GM23338 (cell line): ENCODE results near the gene POLD2. TPM values are rescaled to one million over a fixed set of nuclear protein-coding genes. Genes with fewer than 3 reads are reported as not detected.

Experiments
- ATAC-seq: fragments of 200-7000 bp; cut with Tn5 transposase; 3 replicates; pipeline ENCODE4 v1.9.1; 2020
- DNase-seq: peaks from one replicate; pipeline ENCODE4 v3.0.0-alpha.2; 2015; ENCODE audit warnings: low spot score
- H2AFZ ChIP-seq: fragments of 200-600 bp; sonication (generic); 2 replicates; pipeline ENCODE4 v1.8.0; 2016; ENCODE audit warnings: antibody characterized with exemption, mild to moderate bottlenecking, moderate library complexity
- H3F3A ChIP-seq: fragments of 200-600 bp; sonication (generic); replicated peaks from 2 replicates; pipeline ENCODE4 v1.8.0; 2017; ENCODE audit warnings: antibody characterized with exemption, mixed run types, low read depth
- H3K27ac ChIP-seq: fragments of 200-600 bp; sonication (generic); 2 replicates; pipeline ENCODE4 v1.6.1; 2016; ENCODE audit warnings: low read depth
- H3K27me3 ChIP-seq: fragments of 200-600 bp; sonication (generic); 2 replicates; pipeline ENCODE4 v1.8.0; 2016; ENCODE audit warnings: mild to moderate bottlenecking, mixed run types, moderate library complexity; ENCODE audit not compliant: insufficient read depth
- H3K36me3 ChIP-seq: fragments of 200-600 bp; sonication (generic); 2 replicates; pipeline ENCODE4 v1.8.0; 2016; ENCODE audit warnings: mild to moderate bottlenecking; ENCODE audit not compliant: insufficient read depth
- H3K4me1 ChIP-seq: fragments of 200-600 bp; sonication (generic); 2 replicates; pipeline ENCODE4 v1.8.0; 2016; ENCODE audit warnings: mild to moderate bottlenecking, moderate library complexity; ENCODE audit not compliant: insufficient read depth
- H3K4me2 ChIP-seq: fragments of 200-600 bp; sonication (generic); 2 replicates; pipeline ENCODE4 v1.7.1; 2017; ENCODE audit warnings: mixed run types
- H3K4me3 ChIP-seq: fragments of 200-600 bp; sonication (generic); 2 replicates; pipeline ENCODE4 v1.6.1; 2016; ENCODE audit warnings: mixed run types
- H3K79me2 ChIP-seq: fragments of 200-600 bp; sonication (generic); replicated peaks from 2 replicates; pipeline ENCODE4 v1.8.0; 2017; ENCODE audit warnings: mild to moderate bottlenecking; ENCODE audit not compliant: insufficient read depth
- H3K9me2 ChIP-seq: fragments of 200-600 bp; sonication (generic); 2 replicates; pipeline ENCODE4 v1.8.0; 2017; ENCODE audit not compliant: insufficient read depth
- H4K20me1 ChIP-seq: fragments of 200-600 bp; sonication (generic); replicated peaks from 2 replicates; pipeline ENCODE4 v1.8.0; 2017; ENCODE audit warnings: mild to moderate bottlenecking; ENCODE audit not compliant: insufficient read depth
- H3K27ac Mint-ChIP-seq: 2 replicates; pipeline ENCODE4 v1.8.0; 2020; ENCODE audit warnings: inconsistent platforms, mild to moderate bottlenecking, moderate library complexity, mixed read lengths
- H3K27me3 Mint-ChIP-seq: 3 replicates; pipeline ENCODE4 v1.8.0; 2022; ENCODE audit warnings: low read depth, mild to moderate bottlenecking, moderate library complexity, mixed read lengths, inconsistent platforms; ENCODE audit not compliant: insufficient read depth, poor library complexity
- H3K36me3 Mint-ChIP-seq: 3 replicates; pipeline ENCODE4 v1.8.0; 2021; ENCODE audit warnings: low read depth, mild to moderate bottlenecking, inconsistent platforms, moderate library complexity, mixed read lengths
- H3K4me1 Mint-ChIP-seq: 3 replicates; pipeline ENCODE4 v1.8.0; 2020; ENCODE audit warnings: mild to moderate bottlenecking, inconsistent platforms, mixed read lengths
- H3K4me3 Mint-ChIP-seq: 3 replicates; pipeline ENCODE4 v1.8.0; 2021; ENCODE audit warnings: moderate library complexity, mild to moderate bottlenecking, inconsistent platforms, mixed read lengths
- H3K9me3 Mint-ChIP-seq: 3 replicates; pipeline ENCODE4 v1.8.0; 2020; ENCODE audit warnings: moderate library complexity, mild to moderate bottlenecking, inconsistent platforms, mixed read lengths
- EZH2 ChIP-seq: fragments of 200-600 bp; sonication (generic); IDR thresholded peaks from one replicate; pipeline ENCODE4 v1.8.0; 2017; ENCODE audit warnings: antibody characterized with exemption, mild to moderate bottlenecking, low read depth; ENCODE audit not compliant: unreplicated experiment
- EZH2phosphoT487 ChIP-seq: fragments of 200-600 bp; sonication (generic); IDR thresholded peaks from one replicate; pipeline ENCODE4 v1.8.1; 2018; ENCODE audit warnings: antibody characterized with exemption; ENCODE audit not compliant: unreplicated experiment
- JUNB ChIP-seq: IDR thresholded peaks from one replicate; pipeline ENCODE4 v1.6.1; 2016; ENCODE audit warnings: antibody characterized with exemption; ENCODE audit not compliant: unreplicated experiment
- NANOG ChIP-seq: IDR thresholded peaks from 2 replicates; pipeline ENCODE4 v1.6.1; 2016; ENCODE audit warnings: antibody characterized with exemption, borderline replicate concordance
- ZNF114 ChIP-seq: fragments of 250-450 bp; sonication (Bioruptor Pico); IDR thresholded peaks from 2 replicates; pipeline ENCODE4 v1.5.0; 2020; ENCODE audit warnings: mild to moderate bottlenecking, moderate library complexity
- polyA plus RNA-seq: library from polyadenylated mRNA; unstranded; fragments of >200 nt; fragmentation: Nextera tagmentation; extraction: Ambion mirVana; gene quantifications from 2 replicates; pipeline ENCODE4 v1.2.1, GENCODE V29; 2016
- total RNA-seq: library from RNA; depleted of rRNA; stranded (reverse); fragments of >200 nt; shearing (Covaris generic); gene quantifications from 2 replicates; pipeline ENCODE4 v1.2.3, GENCODE V29; 2014
- TF ChIP-seq, protein P1 (sequence below): fragments of 250-450 bp; sonication (Bioruptor Pico); IDR thresholded peaks from 2 replicates; pipeline ENCODE4 v1.5.0; 2020; ENCODE audit warnings: mild to moderate bottlenecking, moderate library complexity
- TF ChIP-seq, protein P2 (sequence below), 2 experiments: fragments of 200-600 bp in 1 of 2; sonication (generic) in 1 of 2; conservative IDR thresholded peaks; 2 replicates each; pipeline versions ENCODE4 v1.5.1 to v1.6.1; 2016 to 2017; ENCODE audit warnings: antibody characterized with exemption in 2 of 2, low read depth in 2 of 2, mild to moderate bottlenecking in 2 of 2, moderate library complexity in 1 of 2

The POLD2 gene
- total and polyA plus RNA-seq, 2 experiments from 2014 or later = 101 to 127 TPM

DNA sequence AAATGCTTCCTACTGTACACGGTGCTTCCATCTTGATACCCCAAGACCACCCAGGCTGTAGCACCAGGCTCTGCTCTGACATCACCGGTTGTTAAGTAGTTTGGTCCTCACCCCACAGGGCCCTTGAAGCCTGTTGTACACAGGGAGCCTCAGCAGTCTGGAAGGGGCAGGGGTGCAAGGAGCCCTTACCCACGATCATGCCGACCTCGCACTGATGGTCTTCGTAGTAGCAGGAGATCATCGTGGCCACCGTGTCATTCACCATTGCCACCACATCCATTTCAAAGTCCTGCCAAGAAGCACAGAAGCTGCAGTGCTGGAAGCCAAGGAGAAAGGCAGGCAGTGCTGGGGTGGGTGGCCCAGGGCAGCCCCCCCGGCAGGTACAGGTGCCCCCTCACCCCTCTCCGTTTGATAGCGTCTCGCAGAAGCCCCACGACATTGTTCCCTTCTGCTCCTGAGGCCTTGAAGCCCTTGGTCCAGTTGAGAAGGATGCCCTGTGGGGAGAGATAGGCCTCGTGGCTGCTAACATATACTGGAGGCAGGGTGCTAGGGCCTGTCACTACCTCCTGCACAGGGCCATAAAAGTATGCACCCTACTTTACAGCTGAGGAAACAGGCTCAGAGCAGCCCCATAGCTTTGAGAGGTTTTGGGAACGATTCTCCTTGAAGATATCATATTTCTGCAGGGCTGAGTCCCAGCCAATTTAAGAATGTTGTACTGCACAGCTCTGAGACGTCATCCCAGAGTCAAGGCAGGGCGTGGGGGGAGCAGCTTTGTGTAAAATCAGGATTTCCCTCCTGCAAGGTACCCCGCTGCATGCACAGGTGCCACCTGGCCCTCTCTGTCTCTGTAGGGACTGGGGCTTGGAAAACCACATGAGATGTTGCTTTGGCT is 26.5 kb upstream of the POLD2 start:
- Mint-ChIP-seq H3K9me3 (no peaks in the 10 kb centered on the region), H3K27me3 (peaks cover 25% of the 10 kb centered on the region), H3K4me3 (no peak overlapping the region), H3K4me1 (peaks cover 21% of the 10 kb centered on the region), H3K27ac (no peak overlapping the region), H3K36me3 (no peaks in the 10 kb centered on the region)
- Histone ChIP-seq H3K4me2 (no peak overlapping the region), H3K36me3 (no peaks in the 10 kb centered on the region), H3F3A (no peaks in the 10 kb centered on the region), H3K27ac (no peak overlapping the region), H2AFZ (no peak overlapping the region), H3K4me1 (peaks cover 8% of the 10 kb centered on the region), H3K4me3 (no peak overlapping the region), H3K27me3 (peaks cover 20% of the 10 kb centered on the region), H3K9me2 (no peaks in the 10 kb centered on the region), H4K20me1 (no peaks in the 10 kb centered on the region), H3K79me2 (no peaks in the 10 kb centered on the region)
- TF ChIP-seq EZH2 = no peak
- no peak for TF ChIP-seq JUNB
- TF ChIP-seq EZH2phosphoT487 = no peak
- TF ChIP-seq NANOG = no peak
- TF ChIP-seq ZNF114 = no peak
- TF ChIP-seq, protein P1, sequence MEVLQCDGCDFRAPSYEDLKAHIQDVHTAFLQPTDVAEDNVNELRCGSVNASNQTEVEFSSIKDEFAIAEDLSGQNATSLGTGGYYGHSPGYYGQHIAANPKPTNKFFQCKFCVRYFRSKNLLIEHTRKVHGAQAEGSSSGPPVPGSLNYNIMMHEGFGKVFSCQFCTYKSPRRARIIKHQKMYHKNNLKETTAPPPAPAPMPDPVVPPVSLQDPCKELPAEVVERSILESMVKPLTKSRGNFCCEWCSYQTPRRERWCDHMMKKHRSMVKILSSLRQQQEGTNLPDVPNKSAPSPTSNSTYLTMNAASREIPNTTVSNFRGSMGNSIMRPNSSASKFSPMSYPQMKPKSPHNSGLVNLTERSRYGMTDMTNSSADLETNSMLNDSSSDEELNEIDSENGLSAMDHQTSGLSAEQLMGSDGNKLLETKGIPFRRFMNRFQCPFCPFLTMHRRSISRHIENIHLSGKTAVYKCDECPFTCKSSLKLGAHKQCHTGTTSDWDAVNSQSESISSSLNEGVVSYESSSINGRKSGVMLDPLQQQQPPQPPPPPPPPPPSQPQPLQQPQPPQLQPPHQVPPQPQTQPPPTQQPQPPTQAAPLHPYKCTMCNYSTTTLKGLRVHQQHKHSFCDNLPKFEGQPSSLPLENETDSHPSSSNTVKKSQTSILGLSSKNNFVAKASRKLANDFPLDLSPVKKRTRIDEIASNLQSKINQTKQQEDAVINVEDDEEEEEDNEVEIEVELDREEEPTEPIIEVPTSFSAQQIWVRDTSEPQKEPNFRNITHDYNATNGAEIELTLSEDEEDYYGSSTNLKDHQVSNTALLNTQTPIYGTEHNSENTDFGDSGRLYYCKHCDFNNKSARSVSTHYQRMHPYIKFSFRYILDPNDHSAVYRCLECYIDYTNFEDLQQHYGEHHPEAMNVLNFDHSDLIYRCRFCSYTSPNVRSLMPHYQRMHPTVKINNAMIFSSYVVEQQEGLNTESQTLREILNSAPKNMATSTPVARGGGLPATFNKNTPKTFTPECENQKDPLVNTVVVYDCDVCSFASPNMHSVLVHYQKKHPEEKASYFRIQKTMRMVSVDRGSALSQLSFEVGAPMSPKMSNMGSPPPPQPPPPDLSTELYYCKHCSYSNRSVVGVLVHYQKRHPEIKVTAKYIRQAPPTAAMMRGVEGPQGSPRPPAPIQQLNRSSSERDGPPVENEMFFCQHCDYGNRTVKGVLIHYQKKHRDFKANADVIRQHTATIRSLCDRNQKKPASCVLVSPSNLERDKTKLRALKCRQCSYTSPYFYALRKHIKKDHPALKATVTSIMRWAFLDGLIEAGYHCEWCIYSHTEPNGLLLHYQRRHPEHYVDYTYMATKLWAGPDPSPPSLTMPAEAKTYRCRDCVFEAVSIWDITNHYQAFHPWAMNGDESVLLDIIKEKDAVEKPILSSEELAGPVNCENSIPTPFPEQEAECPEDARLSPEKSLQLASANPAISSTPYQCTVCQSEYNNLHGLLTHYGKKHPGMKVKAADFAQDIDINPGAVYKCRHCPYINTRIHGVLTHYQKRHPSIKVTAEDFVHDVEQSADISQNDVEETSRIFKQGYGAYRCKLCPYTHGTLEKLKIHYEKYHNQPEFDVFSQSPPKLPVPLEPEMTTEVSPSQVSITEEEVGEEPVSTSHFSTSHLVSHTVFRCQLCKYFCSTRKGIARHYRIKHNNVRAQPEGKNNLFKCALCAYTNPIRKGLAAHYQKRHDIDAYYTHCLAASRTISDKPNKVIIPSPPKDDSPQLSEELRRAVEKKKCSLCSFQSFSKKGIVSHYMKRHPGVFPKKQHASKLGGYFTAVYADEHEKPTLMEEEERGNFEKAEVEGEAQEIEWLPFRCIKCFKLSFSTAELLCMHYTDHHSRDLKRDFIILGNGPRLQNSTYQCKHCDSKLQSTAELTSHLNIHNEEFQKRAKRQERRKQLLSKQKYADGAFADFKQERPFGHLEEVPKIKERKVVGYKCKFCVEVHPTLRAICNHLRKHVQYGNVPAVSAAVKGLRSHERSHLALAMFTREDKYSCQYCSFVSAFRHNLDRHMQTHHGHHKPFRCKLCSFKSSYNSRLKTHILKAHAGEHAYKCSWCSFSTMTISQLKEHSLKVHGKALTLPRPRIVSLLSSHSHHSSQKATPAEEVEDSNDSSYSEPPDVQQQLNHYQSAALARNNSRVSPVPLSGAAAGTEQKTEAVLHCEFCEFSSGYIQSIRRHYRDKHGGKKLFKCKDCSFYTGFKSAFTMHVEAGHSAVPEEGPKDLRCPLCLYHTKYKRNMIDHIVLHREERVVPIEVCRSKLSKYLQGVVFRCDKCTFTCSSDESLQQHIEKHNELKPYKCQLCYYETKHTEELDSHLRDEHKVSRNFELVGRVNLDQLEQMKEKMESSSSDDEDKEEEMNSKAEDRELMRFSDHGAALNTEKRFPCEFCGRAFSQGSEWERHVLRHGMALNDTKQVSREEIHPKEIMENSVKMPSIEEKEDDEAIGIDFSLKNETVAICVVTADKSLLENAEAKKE (CRISPR knock-in tag) = no peak
- TF ChIP-seq, protein P2, sequence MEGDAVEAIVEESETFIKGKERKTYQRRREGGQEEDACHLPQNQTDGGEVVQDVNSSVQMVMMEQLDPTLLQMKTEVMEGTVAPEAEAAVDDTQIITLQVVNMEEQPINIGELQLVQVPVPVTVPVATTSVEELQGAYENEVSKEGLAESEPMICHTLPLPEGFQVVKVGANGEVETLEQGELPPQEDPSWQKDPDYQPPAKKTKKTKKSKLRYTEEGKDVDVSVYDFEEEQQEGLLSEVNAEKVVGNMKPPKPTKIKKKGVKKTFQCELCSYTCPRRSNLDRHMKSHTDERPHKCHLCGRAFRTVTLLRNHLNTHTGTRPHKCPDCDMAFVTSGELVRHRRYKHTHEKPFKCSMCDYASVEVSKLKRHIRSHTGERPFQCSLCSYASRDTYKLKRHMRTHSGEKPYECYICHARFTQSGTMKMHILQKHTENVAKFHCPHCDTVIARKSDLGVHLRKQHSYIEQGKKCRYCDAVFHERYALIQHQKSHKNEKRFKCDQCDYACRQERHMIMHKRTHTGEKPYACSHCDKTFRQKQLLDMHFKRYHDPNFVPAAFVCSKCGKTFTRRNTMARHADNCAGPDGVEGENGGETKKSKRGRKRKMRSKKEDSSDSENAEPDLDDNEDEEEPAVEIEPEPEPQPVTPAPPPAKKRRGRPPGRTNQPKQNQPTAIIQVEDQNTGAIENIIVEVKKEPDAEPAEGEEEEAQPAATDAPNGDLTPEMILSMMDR (conservative IDR thresholded peaks at IDR 0.05; ENCODE audit: low read depth in 2 of 2) = no peak
- DNase-seq (no peak), ATAC-seq (no peak)
